ENCODE data around the gene FOXO3.

FOXO3 gene

DNA sequence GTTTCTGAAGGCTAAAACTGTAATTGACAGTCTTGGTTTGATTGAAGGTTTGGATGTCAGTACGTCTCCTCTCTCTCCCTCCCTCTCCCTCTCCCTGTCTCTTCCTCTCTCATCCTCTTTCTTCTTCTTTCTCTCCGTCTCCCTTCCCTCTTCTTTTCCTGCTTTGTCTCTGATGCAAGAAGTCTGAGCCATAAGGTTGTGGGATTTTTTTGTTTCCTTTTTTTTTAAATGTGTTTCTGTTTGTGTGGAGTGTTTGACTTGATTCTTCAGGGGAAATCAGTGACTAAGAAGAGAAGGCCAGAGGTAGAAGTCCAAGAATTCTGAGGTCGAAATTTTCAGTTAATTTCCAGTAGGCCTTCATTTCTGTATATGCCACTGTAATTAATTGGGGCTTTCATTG is 111.9 kb downstream of the FOXO3 start:
- DNase-seq (ENCODE audit: low read depth) = no peak
- TF ChIP-seq, protein P1, sequence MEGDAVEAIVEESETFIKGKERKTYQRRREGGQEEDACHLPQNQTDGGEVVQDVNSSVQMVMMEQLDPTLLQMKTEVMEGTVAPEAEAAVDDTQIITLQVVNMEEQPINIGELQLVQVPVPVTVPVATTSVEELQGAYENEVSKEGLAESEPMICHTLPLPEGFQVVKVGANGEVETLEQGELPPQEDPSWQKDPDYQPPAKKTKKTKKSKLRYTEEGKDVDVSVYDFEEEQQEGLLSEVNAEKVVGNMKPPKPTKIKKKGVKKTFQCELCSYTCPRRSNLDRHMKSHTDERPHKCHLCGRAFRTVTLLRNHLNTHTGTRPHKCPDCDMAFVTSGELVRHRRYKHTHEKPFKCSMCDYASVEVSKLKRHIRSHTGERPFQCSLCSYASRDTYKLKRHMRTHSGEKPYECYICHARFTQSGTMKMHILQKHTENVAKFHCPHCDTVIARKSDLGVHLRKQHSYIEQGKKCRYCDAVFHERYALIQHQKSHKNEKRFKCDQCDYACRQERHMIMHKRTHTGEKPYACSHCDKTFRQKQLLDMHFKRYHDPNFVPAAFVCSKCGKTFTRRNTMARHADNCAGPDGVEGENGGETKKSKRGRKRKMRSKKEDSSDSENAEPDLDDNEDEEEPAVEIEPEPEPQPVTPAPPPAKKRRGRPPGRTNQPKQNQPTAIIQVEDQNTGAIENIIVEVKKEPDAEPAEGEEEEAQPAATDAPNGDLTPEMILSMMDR (IDR thresholded peaks at IDR 0.05; ENCODE audit: control insufficient read depth, extremely low read depth, insufficient read depth) = no peak
- no peak overlapping the region for H3K4me3 ChIP-seq (ENCODE audit: low read depth, low read length)

DNA sequence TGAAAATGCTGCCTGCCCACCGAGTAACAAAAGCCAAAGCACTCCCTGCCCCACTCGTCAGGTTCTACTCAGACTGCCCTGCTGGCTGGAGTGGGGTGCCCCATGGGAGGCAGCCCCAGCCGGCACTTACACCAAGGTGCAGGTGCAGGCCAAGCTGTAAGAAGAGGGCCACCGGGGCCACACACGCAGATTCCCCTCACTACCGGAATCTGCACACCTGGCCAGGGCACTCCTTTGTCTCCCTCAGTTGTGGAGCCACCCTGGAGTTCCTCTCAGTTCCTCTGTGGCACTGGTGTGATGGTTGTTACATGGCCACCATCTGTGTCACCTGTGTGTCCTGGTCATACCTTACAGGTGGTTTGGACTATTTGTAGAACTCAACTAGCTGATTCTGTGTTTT is 112.4 kb downstream of the FOXO3 start:
- DNase-seq (ENCODE audit: low read depth) = no peak
- H3K4me3 ChIP-seq (ENCODE audit: low read depth, low read length) = no peak overlapping the region
- TF ChIP-seq, protein P1 (IDR thresholded peaks at IDR 0.05; ENCODE audit: control insufficient read depth, extremely low read depth, insufficient read depth) = no peak

DNA sequence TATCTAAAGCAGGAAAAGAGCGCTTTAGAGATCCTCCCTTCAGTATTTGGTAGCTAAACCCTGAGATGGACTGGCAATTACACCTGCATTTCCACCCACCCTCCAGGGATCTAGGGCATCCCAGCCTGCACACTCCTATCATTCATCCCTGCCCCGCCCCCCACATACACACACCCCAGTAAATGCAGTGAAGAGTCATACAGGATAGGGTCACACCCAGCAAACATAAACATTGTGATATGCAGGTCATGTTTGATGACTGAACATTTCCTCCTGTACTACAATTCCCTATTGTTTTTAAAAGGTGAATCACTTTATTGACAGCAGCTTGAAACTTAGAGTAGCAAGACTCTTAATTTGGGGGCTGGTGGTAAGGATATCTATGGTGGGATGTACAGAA is 112.9 kb downstream of the FOXO3 start:
- TF ChIP-seq, protein P1 (IDR thresholded peaks at IDR 0.05; ENCODE audit: control insufficient read depth, extremely low read depth, insufficient read depth) = no peak
- DNase-seq (ENCODE audit: low read depth) = no peak

DNA sequence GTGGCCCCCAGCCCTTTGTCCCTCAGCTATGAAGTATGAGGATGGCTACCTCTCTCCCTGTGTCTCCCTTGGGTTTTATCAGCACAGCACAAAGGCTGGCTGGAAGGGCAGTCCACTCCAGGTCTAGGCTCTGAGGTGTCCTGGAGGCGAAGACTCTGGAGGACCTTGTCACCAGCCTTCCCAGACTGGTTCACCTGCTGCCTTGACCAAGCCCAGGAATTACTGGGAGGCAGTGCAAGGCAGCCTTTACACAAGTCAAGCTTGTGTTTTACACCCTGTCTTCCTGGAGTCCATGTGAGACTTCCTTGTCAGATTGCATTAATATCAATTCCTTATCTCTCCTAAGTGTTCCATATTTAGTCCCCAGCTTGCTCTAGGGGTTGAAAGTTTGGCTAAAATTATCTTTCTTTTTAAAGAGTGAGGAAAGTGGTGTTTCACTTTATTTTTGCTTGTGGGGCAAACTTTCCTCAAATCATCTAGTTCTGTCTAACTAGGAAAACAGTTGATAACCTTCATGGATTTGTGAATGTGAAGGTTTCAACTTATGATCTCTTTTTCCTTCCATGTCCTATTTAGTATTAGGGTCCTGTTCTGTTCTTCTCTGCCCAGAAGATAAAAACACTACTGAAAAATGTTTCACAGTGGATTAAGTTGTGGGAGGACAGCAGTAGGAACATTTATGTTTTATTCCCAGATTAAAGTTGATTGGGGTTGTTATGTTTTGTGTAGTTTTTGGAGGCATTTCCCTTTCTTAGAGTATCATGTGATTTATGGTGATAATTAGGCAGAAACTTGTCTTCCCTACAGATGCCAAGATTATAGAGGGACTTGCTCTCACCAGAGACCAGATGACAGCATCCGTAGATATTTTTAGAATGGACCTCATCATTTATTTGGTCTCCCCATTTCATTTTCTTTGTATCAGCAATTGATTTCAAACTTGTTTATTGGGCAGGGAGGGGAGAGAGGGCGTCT is 114.8 kb downstream of the FOXO3 start:
- TF ChIP-seq, protein P1 (IDR thresholded peaks at IDR 0.05; ENCODE audit: control insufficient read depth, extremely low read depth, insufficient read depth) = no peak
- H3K4me3 ChIP-seq (ENCODE audit: low read depth, low read length) = no peak overlapping the region
- no peak for DNase-seq (ENCODE audit: low read depth)

More for the DNA sequence above, 112.9 kb downstream of the FOXO3 start:
- no peak overlapping the region for H3K4me3 ChIP-seq (ENCODE audit: low read depth, low read length)

DNA sequence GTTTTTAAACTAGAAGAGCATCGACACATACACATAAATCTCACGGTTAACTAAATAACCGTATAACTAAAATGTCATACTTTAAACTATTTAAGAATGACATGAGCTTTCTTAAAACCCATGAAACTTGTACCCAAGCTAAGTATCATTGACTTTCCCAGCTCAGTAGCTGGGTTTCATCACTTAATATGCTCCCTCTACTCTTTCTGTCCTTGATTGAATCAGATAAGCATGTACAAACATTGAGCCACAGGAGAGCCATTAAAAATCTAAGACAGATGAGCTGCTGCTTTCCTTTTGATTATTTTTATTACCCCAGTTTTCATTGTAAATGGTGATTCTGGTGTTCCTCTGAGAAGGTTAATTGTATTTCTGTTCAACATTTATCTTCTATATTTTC is 115.8 kb downstream of the FOXO3 start:
- TF ChIP-seq, protein P1 (IDR thresholded peaks at IDR 0.05; ENCODE audit: control insufficient read depth, extremely low read depth, insufficient read depth) = no peak
- DNase-seq (ENCODE audit: low read depth) = peak; percentile 62
- H3K4me3 ChIP-seq (ENCODE audit: low read depth, low read length) = peak overlapping the region; percentile 30

DNA sequence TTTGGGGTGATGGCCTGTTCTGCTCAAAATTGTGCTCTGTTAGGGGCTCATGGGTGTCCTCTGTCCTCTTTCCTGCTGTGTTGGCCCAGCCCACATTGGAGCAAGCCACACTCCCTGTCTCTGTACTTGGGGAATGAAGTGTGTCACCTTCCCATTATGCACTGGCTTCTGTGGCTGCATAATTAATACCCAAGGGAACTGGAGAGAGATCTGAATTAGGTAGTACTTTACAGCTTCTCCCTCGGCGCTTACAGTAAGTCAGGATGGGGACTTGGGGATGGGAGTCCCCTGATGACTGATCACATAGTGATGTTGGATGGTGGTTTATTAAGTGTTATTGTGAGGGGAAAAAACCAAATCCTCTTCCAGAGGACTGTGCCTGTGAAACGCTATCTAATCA is 116.6 kb downstream of the FOXO3 start:
- TF ChIP-seq, protein P1 (IDR thresholded peaks at IDR 0.05; ENCODE audit: control insufficient read depth, extremely low read depth, insufficient read depth) = no peak
- no peak for DNase-seq (ENCODE audit: low read depth)
- H3K4me3 ChIP-seq (ENCODE audit: low read depth, low read length) = peak overlapping the region; percentile 30

All from LNCaP clone FGC (cell line).